ENCODE data around the gene GSTK1.

GRCh38 chr7:143257501-143257900 is 5.7 kb upstream of the GSTK1 start:
- TF ChIP-seq CTCF (IDR thresholded peaks at IDR 0.05; ENCODE audit: insufficient read depth, low read length, poor library complexity, severe bottlenecking), result no peak
- no peak for TF ChIP-seq EZH2phosphoT487 (conservative IDR thresholded peaks at IDR 0.05; ENCODE audit: low read length)
